CD14-positive monocyte (primary cell): ENCODE data around the gene CA11. TPM values are rescaled to one million over a fixed set of nuclear protein-coding genes. Genes with fewer than 3 reads are reported as not detected.

Experiments
- DNase-seq, 3 donors: peaks; one replicate each; pipeline ENCODE4 v3.0.0-alpha.2; 2011 to 2022
- H2AFZ ChIP-seq: 2 replicates; pipeline ENCODE4 v1.6.0; 2012; ENCODE audit warnings: mild to moderate bottlenecking, low read depth, low read length, inconsistent platforms; ENCODE audit not compliant: insufficient read depth, poor library complexity, severe bottlenecking
- H3K27ac ChIP-seq, 2 donors: 1 replicate in 1 of 2; 2 replicates in 1 of 2; pipeline ENCODE4 v1.5.1; 2012 to 2013; ENCODE audit warnings: low read length in 2 of 2, control low read depth in 1 of 2, inconsistent platforms in 1 of 2, low read depth in 1 of 2, mild to moderate bottlenecking in 1 of 2
- H3K27me3 ChIP-seq, 2 donors: one replicate each; pipeline versions ENCODE4 v1.6.0 to v1.6.1; 2011 to 2013; ENCODE audit warnings: low read length in 2 of 2; ENCODE audit not compliant: control insufficient read depth in 2 of 2, insufficient read depth in 2 of 2
- H3K36me3 ChIP-seq, 2 donors: replicated peaks in 1 of 2; 1 replicate in 1 of 2; 2 replicates in 1 of 2; pipeline versions ENCODE4 v1.5.1 to v1.6.1; 2012 to 2013; ENCODE audit warnings: low read length in 2 of 2, control low read depth in 1 of 2, inconsistent platforms in 1 of 2, mild to moderate bottlenecking in 1 of 2; ENCODE audit not compliant: insufficient read depth in 2 of 2, control insufficient read depth in 1 of 2
- H3K4me1 ChIP-seq, 2 donors: 1 replicate in 1 of 2; 2 replicates in 1 of 2; pipeline versions ENCODE4 v1.5.1 to v1.6.1; 2012 to 2013; ENCODE audit warnings: low read length in 2 of 2, control low read depth in 1 of 2, inconsistent platforms in 1 of 2, mild to moderate bottlenecking in 1 of 2, moderate library complexity in 1 of 2; ENCODE audit not compliant: insufficient read depth in 2 of 2, control insufficient read depth in 1 of 2
- H3K4me2 ChIP-seq: replicated peaks from 2 replicates; pipeline ENCODE3; 2012; ENCODE audit warnings: low read length, moderate library complexity, mild to moderate bottlenecking; ENCODE audit not compliant: poor library complexity, severe bottlenecking; ENCODE audit errors: extremely low read depth
- H3K4me3 ChIP-seq, 3 experiments: fragments of 200-600 bp in 1 of 3; sonication (generic) in 1 of 3; replicated peaks in 1 of 3; 1 replicate in 2 of 3; 2 replicates in 1 of 3; pipeline ENCODE4 v1.5.1; 2011 to 2013; ENCODE audit warnings: low read length in 3 of 3, mild to moderate bottlenecking in 3 of 3, control low read depth in 2 of 3, low read depth in 2 of 3, inconsistent platforms in 1 of 3, moderate library complexity in 1 of 3
- H3K79me2 ChIP-seq: 2 replicates; pipeline ENCODE4 v1.6.0; 2012; ENCODE audit warnings: mild to moderate bottlenecking, control low read depth, inconsistent platforms, low read length, moderate library complexity; ENCODE audit not compliant: insufficient read depth
- H3K9ac ChIP-seq: 2 replicates; pipeline ENCODE4 v1.6.0; 2017; ENCODE audit warnings: low read length, mild to moderate bottlenecking; ENCODE audit not compliant: insufficient read depth, poor library complexity, severe bottlenecking
- H3K9me3 ChIP-seq, 2 donors: replicated peaks in 1 of 2; 1 replicate in 1 of 2; 2 replicates in 1 of 2; pipeline versions ENCODE4 v1.5.1 to v1.6.1; 2012 to 2013; ENCODE audit warnings: low read length in 2 of 2, control low read depth in 1 of 2; ENCODE audit not compliant: control insufficient read depth in 1 of 2, insufficient read depth in 1 of 2
- H4K20me1 ChIP-seq: 2 replicates; pipeline ENCODE4 v1.6.0; 2012; ENCODE audit warnings: mild to moderate bottlenecking, low read length, control low read depth, moderate library complexity; ENCODE audit not compliant: insufficient read depth
- H3K27ac Mint-ChIP-seq, 7 donors: one replicate each; pipeline ENCODE4 v1.8.0; 2020; ENCODE audit warnings: mild to moderate bottlenecking in 7 of 7, mixed read lengths in 7 of 7, moderate library complexity in 6 of 7, inconsistent platforms in 2 of 7
- H3K27me3 Mint-ChIP-seq, 3 donors: one replicate each; pipeline ENCODE4 v1.8.0; 2021 to 2022; ENCODE audit warnings: low read depth in 3 of 3, mild to moderate bottlenecking in 3 of 3, mixed read lengths in 3 of 3, moderate library complexity in 3 of 3, inconsistent platforms in 1 of 3
- H3K36me3 Mint-ChIP-seq, 2 donors: one replicate each; pipeline ENCODE4 v1.8.0; 2020; ENCODE audit warnings: mixed read lengths in 2 of 2, inconsistent platforms in 1 of 2, mild to moderate bottlenecking in 1 of 2
- H3K4me1 Mint-ChIP-seq: one replicate; pipeline ENCODE4 v1.8.0; 2020; ENCODE audit warnings: mild to moderate bottlenecking, mixed read lengths
- H3K4me3 Mint-ChIP-seq, 2 donors: one replicate each; pipeline ENCODE4 v1.8.0; 2020; ENCODE audit warnings: mild to moderate bottlenecking in 2 of 2, mixed read lengths in 2 of 2, moderate library complexity in 1 of 2
- H3K9me3 Mint-ChIP-seq, 7 donors: one replicate each; pipeline ENCODE4 v1.8.0; 2020 to 2022; ENCODE audit warnings: mixed read lengths in 7 of 7, mild to moderate bottlenecking in 6 of 7, moderate library complexity in 6 of 7, inconsistent platforms in 2 of 7
- CTCF ChIP-seq: fragments of 200-600 bp; IDR thresholded peaks from one replicate; pipeline ENCODE4 v1.8.0; 2022; ENCODE audit warnings: antibody characterized with exemption, mild to moderate bottlenecking
- WGBS: methylation state at CpG from one replicate; pipeline ENCODE4 v1.1.5; 2013; ENCODE audit warnings: missing lambda C conversion rate; ENCODE audit not compliant: insufficient coverage; 5-methylcytosine and 5-hydroxymethylcytosine counted together
- intact Hi-C, 2 donors: fragments of 100-400 bp; cut with micrococcal nuclease; formaldehyde crosslinking; loops; one replicate each; pipeline versions ENCODE4 v1.15.0 to v1.15.1; 2023
- polyA plus RNA-seq, 3 donors: library from polyadenylated mRNA; depleted of rRNA in 1 of 3; unstranded in 2 of 3; stranded (reverse) in 1 of 3; fragments of 300-500 nt in 2 of 3; fragments of >200 nt in 1 of 3; fragmentation: Illumina TruSeq in 2 of 3; gene quantifications; 1 replicate in 2 of 3; 2 replicates in 1 of 3; pipeline ENCODE4 v1.2.3, GENCODE V29; 2012 to 2021

CA11 gene
- polyA plus RNA-seq, 3 donors: 1.1 to 4.9 (median 1.8) TPM

- Mint-ChIP-seq H3K27me3 (peaks cover 11 to 33% (median 31%) of the 10 kb centered on the region in 3 donors), H3K9me3 (peaks cover 0 to 3% (median 0%) of the 10 kb centered on the region in 7 donors), H3K36me3 (peaks cover 3 to 9% of the 10 kb centered on the region in 2 donors), H3K27ac (no peak overlapping the region), H3K4me1 (peaks cover 46% of the 10 kb centered on the region), H3K4me3 (no peak overlapping the region)
- no peak overlapping the region for H3K4me3 ChIP-seq
- peak overlapping the region; percentile 91 for H3K4me2 ChIP-seq
- peaks cover 27 to 46% of the 10 kb centered on the region in 2 donors for H3K4me1 ChIP-seq
- no peak overlapping the region for H2AFZ ChIP-seq
- intact Hi-C loops: loop anchor here in 1 of 2 donors (5.0 to 10.0 kb wide), 3 partner anchors 33 to 190 kb away; partner anchors contain the start of genes HSD17B14 and MAMSTR
- no peaks in the 10 kb centered on the region for H3K9me3 ChIP-seq
- H3K27ac ChIP-seq: no peak overlapping the region
- no peaks in the 10 kb centered on the region for H3K36me3 ChIP-seq
- peaks cover 3% of the 10 kb centered on the region for H3K79me2 ChIP-seq
- H3K27me3 ChIP-seq: peaks cover 0 to 10% of the 10 kb centered on the region in 2 donors
- no peak for DNase-seq
- WGBS: 100% methylated on average over 1 of the region's 4 CpGs
- H3K9ac ChIP-seq: no peak overlapping the region
- H4K20me1 ChIP-seq: no peaks in the 10 kb centered on the region
- TF ChIP-seq CTCF: no peak
Measured at GRCh38 chr19:48644355-48644754, 1.6 kb downstream of the CA11 start.

GRCh38 chr19:48642862-48643261 lies 3.1 kb downstream of the CA11 start:
- Mint-ChIP-seq H3K4me1 (peaks cover 46% of the 10 kb centered on the region), H3K36me3 (peaks cover 3 to 5% of the 10 kb centered on the region in 2 donors), H3K27ac (no peak overlapping the region), H3K27me3 (peaks cover 11 to 31% (median 30%) of the 10 kb centered on the region in 3 donors), H3K4me3 (no peak overlapping the region), H3K9me3 (peaks cover 0 to 5% (median 3%) of the 10 kb centered on the region in 7 donors)
- Histone ChIP-seq H3K9ac (no peak overlapping the region), H3K4me2 (no peak overlapping the region), H3K36me3 (no peaks in the 10 kb centered on the region), H3K79me2 (peaks cover 7% of the 10 kb centered on the region), H3K27me3 (peaks cover 0 to 10% of the 10 kb centered on the region in 2 donors), H3K9me3 (no peaks in the 10 kb centered on the region), H3K4me3 (no peak overlapping the region), H2AFZ (no peak overlapping the region), H4K20me1 (no peaks in the 10 kb centered on the region), H3K4me1 (peaks cover 33 to 48% of the 10 kb centered on the region in 2 donors), H3K27ac (no peak overlapping the region)
- WGBS: 96% methylated on average over 4 of the region's 5 CpGs
- DNase-seq: no peak
- no peak for TF ChIP-seq CTCF
- intact Hi-C loops: loop anchor here in 1 of 2 donors (5.0 to 10.0 kb wide), 3 partner anchors 34 to 192 kb away; partner anchors contain the start of genes HSD17B14 and MAMSTR
